NCI-H345 treated with DMSO at 0.1 percent for 48 hours (cell line): Measurements from ENCODE around the gene ZDHHC14.
"Not testable (repeated sequence)": the region's sequence is repeated elsewhere in the genome, so short reads cannot be mapped to it uniquely, and the experiment has no call there.

ENCODE experiments used
- DNase-seq: peaks from one replicate; lab custom pipeline; 2025; ENCODE audit not compliant: unreplicated experiment; lab: John Stamatoyannopoulos, UW

Gene ZDHHC14

GRCh38 chr6:157551041-157551832 is 170.2 kb downstream of the ZDHHC14 start:
- DNase-seq, result no peak

GRCh38 chr6:157552081-157552747 is 171.2 kb downstream of the ZDHHC14 start:
- peak; percentile 98 for DNase-seq

- DNase-seq, result no peak
Measured at GRCh38 chr6:157552820-157553485, 172.0 kb downstream of the ZDHHC14 start.

- no peak for DNase-seq
Measured at GRCh38 chr6:157554747-157555146, 173.8 kb downstream of the ZDHHC14 start.

GRCh38 chr6:157555455-157556143 is 174.6 kb downstream of the ZDHHC14 start:
- DNase-seq, result no peak

- DNase-seq, result no peak
Measured at GRCh38 chr6:157556144-157556645, 175.2 kb downstream of the ZDHHC14 start.

GRCh38 chr6:157556671-157557430 is 175.9 kb downstream of the ZDHHC14 start:
- peak; percentile 42 for DNase-seq

GRCh38 chr6:157557559-157557958 is 176.6 kb downstream of the ZDHHC14 start:
- no peak for DNase-seq

GRCh38 chr6:157558049-157558448 is 177.1 kb downstream of the ZDHHC14 start:
- no peak for DNase-seq

GRCh38 chr6:157558487-157559200 is 177.7 kb downstream of the ZDHHC14 start:
- DNase-seq, result peak; percentile 74

- no peak for DNase-seq
Measured at GRCh38 chr6:157559201-157559756, 178.3 kb downstream of the ZDHHC14 start.

GRCh38 chr6:157560063-157560462 is 179.1 kb downstream of the ZDHHC14 start:
- DNase-seq, result not testable (repeated sequence)

GRCh38 chr6:157560691-157561413 is 179.9 kb downstream of the ZDHHC14 start:
- DNase-seq, result peak; percentile 92

GRCh38 chr6:157561414-157561790 is 180.4 kb downstream of the ZDHHC14 start:
- DNase-seq, result peak; percentile 92

- DNase-seq, result no peak
Measured at GRCh38 chr6:157561929-157562810, 181.2 kb downstream of the ZDHHC14 start.

GRCh38 chr6:157562997-157563396 is 182.0 kb downstream of the ZDHHC14 start:
- DNase-seq, result no peak

- DNase-seq, result no peak
Measured at GRCh38 chr6:157563611-157564284, 182.8 kb downstream of the ZDHHC14 start.
